GM23338 (cell line): ENCODE data around the gene LRRC4B. TPM values are rescaled to one million over a fixed set of nuclear protein-coding genes. Genes with fewer than 3 reads are reported as not detected.

Experiments used
- ATAC-seq: fragments of 200-7000 bp; cut with Tn5 transposase; 3 replicates; pipeline ENCODE4 v1.9.1; 2020
- DNase-seq: peaks from one replicate; pipeline ENCODE4 v3.0.0-alpha.2; 2015; ENCODE audit warnings: low spot score
- H2AFZ ChIP-seq: fragments of 200-600 bp; sonication (generic); 2 replicates; pipeline ENCODE4 v1.8.0; 2016; ENCODE audit warnings: antibody characterized with exemption, mild to moderate bottlenecking, moderate library complexity
- H3F3A ChIP-seq: fragments of 200-600 bp; sonication (generic); replicated peaks from 2 replicates; pipeline ENCODE4 v1.8.0; 2017; ENCODE audit warnings: antibody characterized with exemption, mixed run types, low read depth
- H3K27ac ChIP-seq: fragments of 200-600 bp; sonication (generic); 2 replicates; pipeline ENCODE4 v1.6.1; 2016; ENCODE audit warnings: low read depth
- H3K27me3 ChIP-seq: fragments of 200-600 bp; sonication (generic); 2 replicates; pipeline ENCODE4 v1.8.0; 2016; ENCODE audit warnings: mild to moderate bottlenecking, mixed run types, moderate library complexity; ENCODE audit not compliant: insufficient read depth
- H3K36me3 ChIP-seq: fragments of 200-600 bp; sonication (generic); 2 replicates; pipeline ENCODE4 v1.8.0; 2016; ENCODE audit warnings: mild to moderate bottlenecking; ENCODE audit not compliant: insufficient read depth
- H3K4me1 ChIP-seq: fragments of 200-600 bp; sonication (generic); 2 replicates; pipeline ENCODE4 v1.8.0; 2016; ENCODE audit warnings: mild to moderate bottlenecking, moderate library complexity; ENCODE audit not compliant: insufficient read depth
- H3K4me2 ChIP-seq: fragments of 200-600 bp; sonication (generic); 2 replicates; pipeline ENCODE4 v1.7.1; 2017; ENCODE audit warnings: mixed run types
- H3K4me3 ChIP-seq: fragments of 200-600 bp; sonication (generic); 2 replicates; pipeline ENCODE4 v1.6.1; 2016; ENCODE audit warnings: mixed run types
- H3K79me2 ChIP-seq: fragments of 200-600 bp; sonication (generic); replicated peaks from 2 replicates; pipeline ENCODE4 v1.8.0; 2017; ENCODE audit warnings: mild to moderate bottlenecking; ENCODE audit not compliant: insufficient read depth
- H3K9me2 ChIP-seq: fragments of 200-600 bp; sonication (generic); 2 replicates; pipeline ENCODE4 v1.8.0; 2017; ENCODE audit not compliant: insufficient read depth
- H4K20me1 ChIP-seq: fragments of 200-600 bp; sonication (generic); replicated peaks from 2 replicates; pipeline ENCODE4 v1.8.0; 2017; ENCODE audit warnings: mild to moderate bottlenecking; ENCODE audit not compliant: insufficient read depth
- H3K27ac Mint-ChIP-seq: 2 replicates; pipeline ENCODE4 v1.8.0; 2020; ENCODE audit warnings: inconsistent platforms, mild to moderate bottlenecking, moderate library complexity, mixed read lengths
- H3K27me3 Mint-ChIP-seq: 3 replicates; pipeline ENCODE4 v1.8.0; 2022; ENCODE audit warnings: low read depth, mild to moderate bottlenecking, moderate library complexity, mixed read lengths, inconsistent platforms; ENCODE audit not compliant: insufficient read depth, poor library complexity
- H3K36me3 Mint-ChIP-seq: 3 replicates; pipeline ENCODE4 v1.8.0; 2021; ENCODE audit warnings: low read depth, mild to moderate bottlenecking, inconsistent platforms, moderate library complexity, mixed read lengths
- H3K4me1 Mint-ChIP-seq: 3 replicates; pipeline ENCODE4 v1.8.0; 2020; ENCODE audit warnings: mild to moderate bottlenecking, inconsistent platforms, mixed read lengths
- H3K4me3 Mint-ChIP-seq: 3 replicates; pipeline ENCODE4 v1.8.0; 2021; ENCODE audit warnings: moderate library complexity, mild to moderate bottlenecking, inconsistent platforms, mixed read lengths
- H3K9me3 Mint-ChIP-seq: 3 replicates; pipeline ENCODE4 v1.8.0; 2020; ENCODE audit warnings: moderate library complexity, mild to moderate bottlenecking, inconsistent platforms, mixed read lengths
- CREB1 ChIP-seq: fragments of 250-450 bp; sonication (Bioruptor Pico); IDR thresholded peaks from 2 replicates; pipeline ENCODE4 v1.5.0; 2020; ENCODE audit warnings: low read depth, mild to moderate bottlenecking, moderate library complexity
- CTCF ChIP-seq, 2 experiments: fragments of 200-600 bp in 1 of 2; sonication (generic) in 1 of 2; conservative IDR thresholded peaks; 2 replicates each; pipeline versions ENCODE4 v1.5.1 to v1.6.1; 2016 to 2017; ENCODE audit warnings: antibody characterized with exemption in 2 of 2, low read depth in 2 of 2, mild to moderate bottlenecking in 2 of 2, moderate library complexity in 1 of 2
- EZH2 ChIP-seq: fragments of 200-600 bp; sonication (generic); IDR thresholded peaks from one replicate; pipeline ENCODE4 v1.8.0; 2017; ENCODE audit warnings: antibody characterized with exemption, mild to moderate bottlenecking, low read depth; ENCODE audit not compliant: unreplicated experiment
- EZH2phosphoT487 ChIP-seq: fragments of 200-600 bp; sonication (generic); IDR thresholded peaks from one replicate; pipeline ENCODE4 v1.8.1; 2018; ENCODE audit warnings: antibody characterized with exemption; ENCODE audit not compliant: unreplicated experiment
- JUNB ChIP-seq: IDR thresholded peaks from one replicate; pipeline ENCODE4 v1.6.1; 2016; ENCODE audit warnings: antibody characterized with exemption; ENCODE audit not compliant: unreplicated experiment
- NANOG ChIP-seq: IDR thresholded peaks from 2 replicates; pipeline ENCODE4 v1.6.1; 2016; ENCODE audit warnings: antibody characterized with exemption, borderline replicate concordance
- POLR2AphosphoS5 ChIP-seq: IDR thresholded peaks from 2 replicates; pipeline ENCODE4 v1.6.1; 2016; ENCODE audit warnings: antibody characterized with exemption, low read depth
- STAT1 ChIP-seq: IDR thresholded peaks from one replicate; pipeline ENCODE4 v1.6.1; 2016; ENCODE audit warnings: antibody characterized with exemption; ENCODE audit not compliant: unreplicated experiment
- ZNF114 ChIP-seq: fragments of 250-450 bp; sonication (Bioruptor Pico); IDR thresholded peaks from 2 replicates; pipeline ENCODE4 v1.5.0; 2020; ENCODE audit warnings: mild to moderate bottlenecking, moderate library complexity
- ZNF331 ChIP-seq: fragments of 250-450 bp; sonication (Bioruptor Pico); IDR thresholded peaks from 2 replicates; pipeline ENCODE4 v1.5.0; 2020; ENCODE audit warnings: low read depth, mild to moderate bottlenecking, moderate library complexity
- ZNF462 ChIP-seq: fragments of 250-450 bp; sonication (Bioruptor Pico); IDR thresholded peaks from 2 replicates; pipeline ENCODE4 v1.5.0; 2020; ENCODE audit warnings: mild to moderate bottlenecking, moderate library complexity
- polyA plus RNA-seq: library from polyadenylated mRNA; unstranded; fragments of >200 nt; fragmentation: Nextera tagmentation; extraction: Ambion mirVana; gene quantifications from 2 replicates; pipeline ENCODE4 v1.2.1, GENCODE V29; 2016
- total RNA-seq: library from RNA; depleted of rRNA; stranded (reverse); fragments of >200 nt; shearing (Covaris generic); gene quantifications from 2 replicates; pipeline ENCODE4 v1.2.3, GENCODE V29; 2014
- TF ChIP-seq, protein P1 (sequence below): IDR thresholded peaks from 2 replicates; pipeline ENCODE4 v1.6.1; 2016; ENCODE audit warnings: antibody characterized with exemption
- TF ChIP-seq, protein P2 (sequence below): IDR thresholded peaks from one replicate; pipeline ENCODE4 v1.6.1; 2018; ENCODE audit warnings: antibody characterized with exemption; ENCODE audit not compliant: unreplicated experiment

Gene LRRC4B
- total and polyA plus RNA-seq, 2 experiments from 2014 or later: 2.0 to 13.2 TPM

GRCh38 chr19:50599427-50599826 lies 31.2 kb upstream of the LRRC4B start:
- Mint-ChIP-seq H3K27me3 (peaks cover 6% of the 10 kb centered on the region), H3K9me3 (peaks cover 91% of the 10 kb centered on the region), H3K4me3 (no peak overlapping the region), H3K27ac (no peak overlapping the region), H3K36me3 (peaks cover 32% of the 10 kb centered on the region), H3K4me1 (no peaks in the 10 kb centered on the region)
- Histone ChIP-seq H3K4me2 (no peak overlapping the region), H3K27ac (no peak overlapping the region), H4K20me1 (no peaks in the 10 kb centered on the region), H3F3A (no peaks in the 10 kb centered on the region), H3K79me2 (no peaks in the 10 kb centered on the region), H3K27me3 (peaks cover 17% of the 10 kb centered on the region), H2AFZ (no peak overlapping the region; the same call in 1 of the 2 replicates), H3K36me3 (no peaks in the 10 kb centered on the region), H3K9me2 (no peaks in the 10 kb centered on the region), H3K4me3 (no peak overlapping the region), H3K4me1 (no peaks in the 10 kb centered on the region)
- DNase-seq (peak; percentile 39), ATAC-seq (no peak)
- no peak for TF ChIP-seq CREB1 (CRISPR knock-in tag)
- TF ChIP-seq JUNB: no peak
- no peak for TF ChIP-seq EZH2phosphoT487
- no peak for TF ChIP-seq ZNF331 (CRISPR knock-in tag)
- TF ChIP-seq STAT1: no peak
- TF ChIP-seq NANOG: no peak
- TF ChIP-seq, protein P1, sequence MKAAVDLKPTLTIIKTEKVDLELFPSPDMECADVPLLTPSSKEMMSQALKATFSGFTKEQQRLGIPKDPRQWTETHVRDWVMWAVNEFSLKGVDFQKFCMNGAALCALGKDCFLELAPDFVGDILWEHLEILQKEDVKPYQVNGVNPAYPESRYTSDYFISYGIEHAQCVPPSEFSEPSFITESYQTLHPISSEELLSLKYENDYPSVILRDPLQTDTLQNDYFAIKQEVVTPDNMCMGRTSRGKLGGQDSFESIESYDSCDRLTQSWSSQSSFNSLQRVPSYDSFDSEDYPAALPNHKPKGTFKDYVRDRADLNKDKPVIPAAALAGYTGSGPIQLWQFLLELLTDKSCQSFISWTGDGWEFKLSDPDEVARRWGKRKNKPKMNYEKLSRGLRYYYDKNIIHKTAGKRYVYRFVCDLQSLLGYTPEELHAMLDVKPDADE: no peak
- no peak for TF ChIP-seq CTCF (conservative IDR thresholded peaks at IDR 0.05; ENCODE audit: low read depth in 2 of 2)
- TF ChIP-seq POLR2AphosphoS5: no peak
- no peak for TF ChIP-seq ZNF114 (CRISPR knock-in tag)
- TF ChIP-seq, protein P2, sequence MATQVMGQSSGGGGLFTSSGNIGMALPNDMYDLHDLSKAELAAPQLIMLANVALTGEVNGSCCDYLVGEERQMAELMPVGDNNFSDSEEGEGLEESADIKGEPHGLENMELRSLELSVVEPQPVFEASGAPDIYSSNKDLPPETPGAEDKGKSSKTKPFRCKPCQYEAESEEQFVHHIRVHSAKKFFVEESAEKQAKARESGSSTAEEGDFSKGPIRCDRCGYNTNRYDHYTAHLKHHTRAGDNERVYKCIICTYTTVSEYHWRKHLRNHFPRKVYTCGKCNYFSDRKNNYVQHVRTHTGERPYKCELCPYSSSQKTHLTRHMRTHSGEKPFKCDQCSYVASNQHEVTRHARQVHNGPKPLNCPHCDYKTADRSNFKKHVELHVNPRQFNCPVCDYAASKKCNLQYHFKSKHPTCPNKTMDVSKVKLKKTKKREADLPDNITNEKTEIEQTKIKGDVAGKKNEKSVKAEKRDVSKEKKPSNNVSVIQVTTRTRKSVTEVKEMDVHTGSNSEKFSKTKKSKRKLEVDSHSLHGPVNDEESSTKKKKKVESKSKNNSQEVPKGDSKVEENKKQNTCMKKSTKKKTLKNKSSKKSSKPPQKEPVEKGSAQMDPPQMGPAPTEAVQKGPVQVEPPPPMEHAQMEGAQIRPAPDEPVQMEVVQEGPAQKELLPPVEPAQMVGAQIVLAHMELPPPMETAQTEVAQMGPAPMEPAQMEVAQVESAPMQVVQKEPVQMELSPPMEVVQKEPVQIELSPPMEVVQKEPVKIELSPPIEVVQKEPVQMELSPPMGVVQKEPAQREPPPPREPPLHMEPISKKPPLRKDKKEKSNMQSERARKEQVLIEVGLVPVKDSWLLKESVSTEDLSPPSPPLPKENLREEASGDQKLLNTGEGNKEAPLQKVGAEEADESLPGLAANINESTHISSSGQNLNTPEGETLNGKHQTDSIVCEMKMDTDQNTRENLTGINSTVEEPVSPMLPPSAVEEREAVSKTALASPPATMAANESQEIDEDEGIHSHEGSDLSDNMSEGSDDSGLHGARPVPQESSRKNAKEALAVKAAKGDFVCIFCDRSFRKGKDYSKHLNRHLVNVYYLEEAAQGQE: no peak
- no peak for TF ChIP-seq ZNF462 (CRISPR knock-in tag)
- no peak for TF ChIP-seq EZH2
